Measurements from ENCODE around the gene NTSR2. TPM values are rescaled to one million over a fixed set of nuclear protein-coding genes. Genes with fewer than 3 reads are reported as not detected.

The NTSR2 gene, protein sequence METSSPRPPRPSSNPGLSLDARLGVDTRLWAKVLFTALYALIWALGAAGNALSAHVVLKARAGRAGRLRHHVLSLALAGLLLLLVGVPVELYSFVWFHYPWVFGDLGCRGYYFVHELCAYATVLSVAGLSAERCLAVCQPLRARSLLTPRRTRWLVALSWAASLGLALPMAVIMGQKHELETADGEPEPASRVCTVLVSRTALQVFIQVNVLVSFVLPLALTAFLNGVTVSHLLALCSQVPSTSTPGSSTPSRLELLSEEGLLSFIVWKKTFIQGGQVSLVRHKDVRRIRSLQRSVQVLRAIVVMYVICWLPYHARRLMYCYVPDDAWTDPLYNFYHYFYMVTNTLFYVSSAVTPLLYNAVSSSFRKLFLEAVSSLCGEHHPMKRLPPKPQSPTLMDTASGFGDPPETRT
- total RNA-seq: not detected

DNA sequence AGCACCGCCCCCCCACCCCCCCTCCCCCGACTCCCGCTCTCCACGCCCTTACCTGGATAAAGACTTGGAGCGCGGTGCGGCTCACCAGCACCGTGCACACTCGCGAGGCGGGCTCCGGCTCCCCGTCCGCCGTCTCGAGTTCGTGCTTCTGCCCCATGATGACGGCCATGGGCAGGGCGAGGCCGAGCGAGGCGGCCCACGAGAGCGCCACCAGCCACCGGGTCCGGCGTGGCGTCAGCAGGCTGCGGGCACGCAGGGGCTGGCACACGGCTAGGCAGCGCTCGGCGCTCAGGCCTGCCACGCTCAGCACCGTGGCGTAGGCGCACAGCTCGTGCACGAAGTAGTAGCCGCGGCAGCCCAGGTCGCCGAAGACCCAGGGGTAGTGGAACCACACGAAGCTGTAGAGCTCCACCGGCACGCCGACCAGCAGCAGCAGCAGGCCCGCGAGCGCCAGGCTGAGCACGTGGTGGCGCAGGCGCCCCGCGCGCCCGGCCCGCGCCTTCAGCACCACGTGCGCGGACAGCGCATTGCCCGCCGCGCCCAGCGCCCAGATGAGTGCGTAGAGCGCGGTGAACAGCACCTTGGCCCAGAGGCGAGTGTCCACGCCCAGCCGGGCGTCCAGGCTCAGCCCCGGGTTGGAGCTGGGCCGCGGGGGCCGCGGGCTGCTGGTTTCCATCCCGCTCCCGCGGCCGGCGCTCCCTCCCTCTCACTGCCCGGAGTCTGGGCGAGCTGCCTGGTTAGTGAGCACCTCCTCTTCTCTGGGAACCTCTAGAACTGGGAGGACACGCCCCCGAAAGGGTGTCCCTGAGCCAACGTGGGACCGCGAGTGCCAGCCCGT is at the start of gene NTSR2:
Gene NTSR2, minus strand, starts transcription at position 742 of the 838 bp plus-strand sequence. Its CDS starts 66 bp downstream, at position 676.
- DNase-seq (ENCODE audit: low spot score) (no peak), ATAC-seq (ENCODE audit: insufficient number of reproducible peaks, low FRiP score, low read depth) (no peak)
- no peaks in the 10 kb centered on the region for H3K9me3 ChIP-seq
- peak within 1 kb of the TSS; percentile 27 for H3K4me3 ChIP-seq
- H3K4me1 ChIP-seq (ENCODE audit: control insufficient read depth in 1 of 2, low read depth in 2 of 2): peaks cover 0 to 8% of the 10 kb centered on the region in 2 donors
- no peaks in the 10 kb centered on the region for H3K27me3 ChIP-seq (replicated peaks; ENCODE audit: insufficient read depth)
- TF ChIP-seq, protein P1, sequence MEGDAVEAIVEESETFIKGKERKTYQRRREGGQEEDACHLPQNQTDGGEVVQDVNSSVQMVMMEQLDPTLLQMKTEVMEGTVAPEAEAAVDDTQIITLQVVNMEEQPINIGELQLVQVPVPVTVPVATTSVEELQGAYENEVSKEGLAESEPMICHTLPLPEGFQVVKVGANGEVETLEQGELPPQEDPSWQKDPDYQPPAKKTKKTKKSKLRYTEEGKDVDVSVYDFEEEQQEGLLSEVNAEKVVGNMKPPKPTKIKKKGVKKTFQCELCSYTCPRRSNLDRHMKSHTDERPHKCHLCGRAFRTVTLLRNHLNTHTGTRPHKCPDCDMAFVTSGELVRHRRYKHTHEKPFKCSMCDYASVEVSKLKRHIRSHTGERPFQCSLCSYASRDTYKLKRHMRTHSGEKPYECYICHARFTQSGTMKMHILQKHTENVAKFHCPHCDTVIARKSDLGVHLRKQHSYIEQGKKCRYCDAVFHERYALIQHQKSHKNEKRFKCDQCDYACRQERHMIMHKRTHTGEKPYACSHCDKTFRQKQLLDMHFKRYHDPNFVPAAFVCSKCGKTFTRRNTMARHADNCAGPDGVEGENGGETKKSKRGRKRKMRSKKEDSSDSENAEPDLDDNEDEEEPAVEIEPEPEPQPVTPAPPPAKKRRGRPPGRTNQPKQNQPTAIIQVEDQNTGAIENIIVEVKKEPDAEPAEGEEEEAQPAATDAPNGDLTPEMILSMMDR (IDR thresholded peaks at IDR 0.05): peak; percentile 22
- H3K27ac ChIP-seq: no peak within 1 kb of the TSS
- H3K36me3 ChIP-seq: no peaks in the 10 kb centered on the region

DNA sequence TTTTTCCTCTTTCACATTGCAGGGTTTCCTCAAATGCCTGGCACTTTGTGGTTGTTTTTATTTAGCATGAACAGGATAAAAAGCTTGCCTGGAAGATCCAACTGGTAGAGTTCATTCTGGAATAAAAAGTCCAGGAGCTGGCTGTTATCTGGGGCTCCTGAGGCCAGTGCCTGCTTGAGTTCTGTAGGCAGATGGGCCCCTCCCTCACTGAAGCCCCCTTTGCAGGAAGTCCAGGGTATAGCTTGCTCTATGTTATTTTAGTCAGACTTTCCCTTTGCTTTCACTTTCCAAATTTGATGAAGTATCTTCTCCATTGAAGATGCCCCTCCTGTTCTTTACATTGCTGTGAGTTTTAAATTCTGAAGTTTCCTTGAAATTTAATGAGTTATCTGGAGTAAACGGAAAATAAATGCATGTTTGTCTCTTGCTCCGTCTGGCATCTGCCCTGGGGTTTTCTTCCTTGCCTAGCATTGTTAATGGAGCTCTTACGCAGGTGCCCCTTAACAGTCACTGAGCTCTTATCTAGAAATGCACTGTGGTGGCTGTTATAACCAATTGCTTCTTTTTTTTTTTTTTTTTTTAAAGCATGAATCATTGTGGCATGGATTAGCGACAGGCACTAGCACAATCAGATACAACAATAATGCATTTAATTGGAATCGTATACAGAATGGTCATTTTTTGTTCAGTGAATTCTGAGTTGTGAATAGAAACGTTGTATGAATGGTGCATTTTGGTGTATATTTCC is 49.4 kb upstream of the NTSR2 start:
- no peak for ATAC-seq (ENCODE audit: insufficient number of reproducible peaks, low FRiP score, low read depth)
- H3K27ac ChIP-seq: no peak overlapping the region
- TF ChIP-seq, protein P1 (IDR thresholded peaks at IDR 0.05): no peak
- H3K27me3 ChIP-seq (replicated peaks; ENCODE audit: insufficient read depth): no peaks in the 10 kb centered on the region
- no peak for DNase-seq (ENCODE audit: low spot score)
- no peak overlapping the region for H3K4me3 ChIP-seq
- H3K36me3 ChIP-seq: no peaks in the 10 kb centered on the region
- peaks cover 11 to 21% of the 10 kb centered on the region in 2 donors for H3K4me1 ChIP-seq (ENCODE audit: control insufficient read depth in 1 of 2, low read depth in 2 of 2)
- no peaks in the 10 kb centered on the region for H3K9me3 ChIP-seq

DNA sequence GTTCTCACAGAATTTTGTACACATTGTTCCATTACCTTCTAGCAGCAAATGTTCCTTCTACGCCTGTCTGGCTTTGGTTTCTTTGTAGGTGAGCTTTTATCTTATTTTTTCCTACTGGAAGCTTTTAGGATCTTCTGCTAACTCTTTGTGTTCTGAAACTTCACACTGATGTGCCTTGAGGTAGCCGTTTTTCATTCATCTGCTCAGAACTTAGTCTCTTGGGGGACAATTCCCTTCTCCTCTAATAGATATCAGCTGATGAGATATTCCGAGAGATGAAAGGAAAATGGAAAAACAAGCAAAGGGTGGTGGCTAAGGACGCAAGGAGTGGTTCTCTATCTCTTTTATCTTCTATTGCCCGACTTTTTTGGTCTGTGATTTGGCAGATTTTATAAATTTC is 48.6 kb upstream of the NTSR2 start:
- Histone ChIP-seq H3K4me3 (no peak overlapping the region), H3K9me3 (no peaks in the 10 kb centered on the region), H3K36me3 (no peaks in the 10 kb centered on the region), H3K4me1 (ENCODE audit: control insufficient read depth in 1 of 2, low read depth in 2 of 2) (peaks cover 11 to 21% of the 10 kb centered on the region in 2 donors), H3K27me3 (replicated peaks; ENCODE audit: insufficient read depth) (no peaks in the 10 kb centered on the region), H3K27ac (no peak overlapping the region)
- no peak for ATAC-seq (ENCODE audit: insufficient number of reproducible peaks, low FRiP score, low read depth)
- TF ChIP-seq, protein P1 (IDR thresholded peaks at IDR 0.05): no peak
- no peak for DNase-seq (ENCODE audit: low spot score)

DNA sequence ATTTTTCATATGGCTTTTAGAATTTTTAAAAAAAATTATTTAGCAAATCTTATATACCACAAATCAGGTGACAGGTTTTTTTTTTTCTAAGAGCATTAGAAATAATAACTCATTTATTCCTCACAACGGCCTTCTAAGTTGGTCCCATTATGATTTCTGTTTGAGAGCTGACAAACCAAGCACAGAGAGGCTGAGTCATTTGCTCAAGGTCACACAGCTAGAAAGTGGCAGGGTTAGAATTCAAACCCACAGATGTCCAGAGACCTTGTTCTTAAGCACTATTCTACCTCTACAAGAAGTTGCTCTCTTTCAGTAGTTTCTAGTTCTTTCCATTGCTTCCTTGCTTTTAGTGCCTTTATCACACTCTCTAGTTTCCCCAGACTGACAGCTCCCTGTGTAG is 47.6 kb upstream of the NTSR2 start:
- Histone ChIP-seq H3K27ac (no peak overlapping the region), H3K36me3 (no peaks in the 10 kb centered on the region), H3K9me3 (no peaks in the 10 kb centered on the region), H3K4me1 (ENCODE audit: control insufficient read depth in 1 of 2, low read depth in 2 of 2) (peaks cover 11 to 21% of the 10 kb centered on the region in 2 donors), H3K27me3 (replicated peaks; ENCODE audit: insufficient read depth) (no peaks in the 10 kb centered on the region), H3K4me3 (no peak overlapping the region)
- TF ChIP-seq, protein P1 (IDR thresholded peaks at IDR 0.05): no peak
- DNase-seq (ENCODE audit: low spot score): no peak
- no peak for ATAC-seq (ENCODE audit: insufficient number of reproducible peaks, low FRiP score, low read depth)

All from thoracic aorta (tissue), 2 donors.